ENCODE data around the gene TP53.

The TP53 gene

GRCh38 chr17:7716901-7717755 is 29.8 kb upstream of the TP53 start, which contains the start of gene DNAH2:
Gene DNAH2 (plus strand): TSS chr17:7717744. CDS start chr17:7719735, 1,991 bp downstream.
- Histone ChIP-seq H2BK15ac (ENCODE audit: low read depth, poor library complexity, severe bottlenecking) (peak within 1 kb of the TSS; percentile 97), H2BK12ac (ENCODE audit: low read length in 2 of 2) (peak within 1 kb of the TSS; percentile 12 to 48), H3K9me3 (ENCODE audit: control insufficient read depth, low read length) (no peaks in the 10 kb centered on the region), H2AK5ac (ENCODE audit: low read length, severe bottlenecking) (no peak within 1 kb of the TSS), H4K91ac (ENCODE audit: low read length) (peak within 1 kb of the TSS; percentile 65), H2AFZ (ENCODE audit: low read depth, low read length) (peak within 1 kb of the TSS; percentile 83), H3K27ac (ENCODE audit: low read length, poor library complexity, severe bottlenecking) (peak within 1 kb of the TSS; percentile 39), H2BK120ac (ENCODE audit: low read depth, low read length) (peak within 1 kb of the TSS; percentile 78), H4K8ac (ENCODE audit: low read length) (peak within 1 kb of the TSS; percentile 91), H3K4ac (ENCODE audit: low read depth in 1 of 2, low read length in 2 of 2) (peak within 1 kb of the TSS; percentile 36 to 94), H3K79me1 (replicated peaks; ENCODE audit: low read length, poor library complexity, severe bottlenecking) (peaks cover 5% of the 10 kb centered on the region), H3K36me3 (ENCODE audit: control insufficient read depth in 1 of 2, insufficient read depth in 2 of 2, low read depth in 1 of 2, low read length in 2 of 2) (no peaks in the 10 kb centered on the region), H3K9ac (ENCODE audit: low read length) (peak within 1 kb of the TSS; percentile 76), H2BK5ac (ENCODE audit: low read depth, low read length, poor library complexity, severe bottlenecking) (no peak within 1 kb of the TSS), H3K23ac (ENCODE audit: low read length in 2 of 2) (peak within 1 kb of the TSS in 1 of 2 experiments; percentile 38), H3K4me2 (ENCODE audit: low read length, poor library complexity, severe bottlenecking) (peak within 1 kb of the TSS; percentile 97), H3K4me3 (ENCODE audit: insufficient read depth in 1 of 2, low read depth in 1 of 2, low read length in 2 of 2) (peak within 1 kb of the TSS; percentile 79), H3K27me3 (ENCODE audit: control insufficient read depth in 1 of 2, insufficient read depth in 1 of 2, low read length in 2 of 2) (peaks cover 39 to 79% of the 10 kb centered on the region in 2 experiments), H3K14ac (ENCODE audit: low read length in 2 of 2) (peak within 1 kb of the TSS in 1 of 2 experiments; percentile 76), H3K18ac (ENCODE audit: low read depth in 1 of 2, low read length in 2 of 2) (peak within 1 kb of the TSS; percentile 89), H3K4me1 (ENCODE audit: control insufficient read depth, insufficient read depth, low read depth, low read length) (peaks cover 13% of the 10 kb centered on the region)
- 2% methylated on average over 59 of the region's 64 CpGs for WGBS
- peak; percentile 92 for DNase-seq

GRCh38 chr17:7715936-7716886 is 28.9 kb upstream of the TP53 start:
- Histone ChIP-seq H3K9ac (ENCODE audit: low read length) (peak overlapping the region; percentile 76), H2AFZ (ENCODE audit: low read depth, low read length) (peak overlapping the region; percentile 73), H3K79me1 (replicated peaks; ENCODE audit: low read length, poor library complexity, severe bottlenecking) (peaks cover 5% of the 10 kb centered on the region), H2BK120ac (ENCODE audit: low read depth, low read length) (peak overlapping the region; percentile 45), H2BK12ac (ENCODE audit: low read length in 2 of 2) (peak overlapping the region in 1 of 2 experiments; percentile 47), H2BK5ac (ENCODE audit: low read depth, low read length, poor library complexity, severe bottlenecking) (no peak overlapping the region), H4K8ac (ENCODE audit: low read length) (peak overlapping the region; percentile 91), H3K4me2 (ENCODE audit: low read length, poor library complexity, severe bottlenecking) (peak overlapping the region; percentile 97), H3K27ac (ENCODE audit: low read length, poor library complexity, severe bottlenecking) (peak overlapping the region; percentile 30), H3K36me3 (ENCODE audit: control insufficient read depth in 1 of 2, insufficient read depth in 2 of 2, low read depth in 1 of 2, low read length in 2 of 2) (no peaks in the 10 kb centered on the region), H2BK15ac (ENCODE audit: low read depth, poor library complexity, severe bottlenecking) (peak overlapping the region; percentile 9), H3K14ac (ENCODE audit: low read length in 2 of 2) (peak overlapping the region in 1 of 2 experiments; percentile 76), H3K27me3 (ENCODE audit: control insufficient read depth in 1 of 2, insufficient read depth in 1 of 2, low read length in 2 of 2) (peaks cover 42 to 83% of the 10 kb centered on the region in 2 experiments), H3K4ac (ENCODE audit: low read depth in 1 of 2, low read length in 2 of 2) (peak overlapping the region; percentile 36 to 94), H3K23ac (ENCODE audit: low read length in 2 of 2) (peak overlapping the region in 1 of 2 experiments; percentile 76), H2AK5ac (ENCODE audit: low read length, severe bottlenecking) (peak overlapping the region; percentile 71), H3K4me1 (ENCODE audit: control insufficient read depth, insufficient read depth, low read depth, low read length) (peaks cover 13% of the 10 kb centered on the region), H4K91ac (ENCODE audit: low read length) (peak overlapping the region; percentile 65), H3K18ac (ENCODE audit: low read depth in 1 of 2, low read length in 2 of 2) (peak overlapping the region; percentile 82 to 83), H3K9me3 (ENCODE audit: control insufficient read depth, low read length) (no peaks in the 10 kb centered on the region), H3K4me3 (ENCODE audit: insufficient read depth in 1 of 2, low read depth in 1 of 2, low read length in 2 of 2) (peak overlapping the region; percentile 79)
- no peak for DNase-seq
- WGBS: 37% methylated on average over 13 of the region's 20 CpGs

GRCh38 chr17:7714721-7715594 is 27.7 kb upstream of the TP53 start:
- Histone ChIP-seq H4K8ac (ENCODE audit: low read length) (no peak overlapping the region), H3K27ac (ENCODE audit: low read length, poor library complexity, severe bottlenecking) (no peak overlapping the region), H2BK15ac (ENCODE audit: low read depth, poor library complexity, severe bottlenecking) (no peak overlapping the region), H3K4me3 (ENCODE audit: insufficient read depth in 1 of 2, low read depth in 1 of 2, low read length in 2 of 2) (no peak overlapping the region), H4K91ac (ENCODE audit: low read length) (no peak overlapping the region), H3K4ac (ENCODE audit: low read depth in 1 of 2, low read length in 2 of 2) (no peak overlapping the region), H2AFZ (ENCODE audit: low read depth, low read length) (no peak overlapping the region), H3K79me1 (replicated peaks; ENCODE audit: low read length, poor library complexity, severe bottlenecking) (peaks cover 5% of the 10 kb centered on the region), H2BK120ac (ENCODE audit: low read depth, low read length) (no peak overlapping the region), H3K14ac (ENCODE audit: low read length in 2 of 2) (no peak overlapping the region), H3K18ac (ENCODE audit: low read depth in 1 of 2, low read length in 2 of 2) (no peak overlapping the region), H3K36me3 (ENCODE audit: control insufficient read depth in 1 of 2, insufficient read depth in 2 of 2, low read depth in 1 of 2, low read length in 2 of 2) (no peaks in the 10 kb centered on the region), H2BK5ac (ENCODE audit: low read depth, low read length, poor library complexity, severe bottlenecking) (no peak overlapping the region), H2BK12ac (ENCODE audit: low read length in 2 of 2) (no peak overlapping the region), H3K27me3 (ENCODE audit: control insufficient read depth in 1 of 2, insufficient read depth in 1 of 2, low read length in 2 of 2) (peaks cover 33 to 85% of the 10 kb centered on the region in 2 experiments), H3K9ac (ENCODE audit: low read length) (no peak overlapping the region), H2AK5ac (ENCODE audit: low read length, severe bottlenecking) (no peak overlapping the region), H3K9me3 (ENCODE audit: control insufficient read depth, low read length) (no peaks in the 10 kb centered on the region), H3K4me2 (ENCODE audit: low read length, poor library complexity, severe bottlenecking) (no peak overlapping the region), H3K4me1 (ENCODE audit: control insufficient read depth, insufficient read depth, low read depth, low read length) (peaks cover 13% of the 10 kb centered on the region), H3K23ac (ENCODE audit: low read length in 2 of 2) (no peak overlapping the region)
- no peak for DNase-seq
- WGBS: 77% methylated on average over 6 of the region's 10 CpGs
